Mononuclear cell (primary cell): ENCODE results near the gene LDLRAP1. TPM values are rescaled to one million over a fixed set of nuclear protein-coding genes. Genes with fewer than 3 reads are reported as not detected.

Source experiments
- H3K27me3 ChIP-seq: 2 replicates; pipeline ENCODE4 v1.6.0; 2011; ENCODE audit warnings: low read length, control low read depth; ENCODE audit not compliant: insufficient read depth
- H3K4me1 ChIP-seq: 2 replicates; pipeline ENCODE4 v1.5.1; 2011; ENCODE audit warnings: mild to moderate bottlenecking, low read length, control low read depth; ENCODE audit not compliant: insufficient read depth
- H3K4me3 ChIP-seq: 2 replicates; pipeline ENCODE4 v1.5.1; 2011; ENCODE audit warnings: mild to moderate bottlenecking, low read length, moderate library complexity
- H3K9me3 ChIP-seq: 2 replicates; pipeline ENCODE4 v1.5.1; 2011; ENCODE audit warnings: low read depth, mild to moderate bottlenecking, control low read depth, low read length
- total RNA-seq: library from RNA; depleted of rRNA; stranded (reverse); fragments of >200 nt; gene quantifications from one replicate; pipeline ENCODE4 v1.2.3, GENCODE V29; 2012

The LDLRAP1 gene
- total RNA-seq, 1 donor: 34.5 TPM

- Histone ChIP-seq H3K9me3 (no peaks in the 10 kb centered on the region), H3K4me1 (peaks cover 74% of the 10 kb centered on the region), H3K4me3 (no peak overlapping the region), H3K27me3 (no peaks in the 10 kb centered on the region)
Measured at GRCh38 chr1:25548601-25549000, 5.2 kb downstream of the LDLRAP1 start.

- no peaks in the 10 kb centered on the region for H3K27me3 ChIP-seq
- no peaks in the 10 kb centered on the region for H3K9me3 ChIP-seq
- H3K4me1 ChIP-seq: peaks cover 66% of the 10 kb centered on the region
- H3K4me3 ChIP-seq: no peak overlapping the region
Measured at GRCh38 chr1:25549273-25550154, 6.1 kb downstream of the LDLRAP1 start.

GRCh38 chr1:25550155-25550506 is 6.7 kb downstream of the LDLRAP1 start:
- no peak overlapping the region for H3K4me3 ChIP-seq
- no peaks in the 10 kb centered on the region for H3K9me3 ChIP-seq
- H3K4me1 ChIP-seq: peaks cover 65% of the 10 kb centered on the region
- H3K27me3 ChIP-seq: no peaks in the 10 kb centered on the region

- Histone ChIP-seq H3K27me3 (no peaks in the 10 kb centered on the region), H3K4me3 (no peak overlapping the region), H3K4me1 (peaks cover 66% of the 10 kb centered on the region), H3K9me3 (no peaks in the 10 kb centered on the region)
Measured at GRCh38 chr1:25550683-25551310, 7.4 kb downstream of the LDLRAP1 start.

GRCh38 chr1:25553749-25554429 is 10.5 kb downstream of the LDLRAP1 start:
- H3K9me3 ChIP-seq: no peaks in the 10 kb centered on the region
- no peak overlapping the region for H3K4me3 ChIP-seq
- H3K27me3 ChIP-seq: no peaks in the 10 kb centered on the region
- H3K4me1 ChIP-seq: peaks cover 81% of the 10 kb centered on the region

GRCh38 chr1:25554430-25554780 is 11.0 kb downstream of the LDLRAP1 start:
- Histone ChIP-seq H3K4me1 (peaks cover 81% of the 10 kb centered on the region), H3K27me3 (no peaks in the 10 kb centered on the region), H3K4me3 (no peak overlapping the region), H3K9me3 (no peaks in the 10 kb centered on the region)

- H3K4me3 ChIP-seq: no peak overlapping the region
- H3K27me3 ChIP-seq: no peaks in the 10 kb centered on the region
- H3K9me3 ChIP-seq: no peaks in the 10 kb centered on the region
- peaks cover 81% of the 10 kb centered on the region for H3K4me1 ChIP-seq
Measured at GRCh38 chr1:25554886-25555752, 11.7 kb downstream of the LDLRAP1 start.

GRCh38 chr1:25555753-25556092 is 12.3 kb downstream of the LDLRAP1 start:
- H3K9me3 ChIP-seq: no peaks in the 10 kb centered on the region
- H3K4me1 ChIP-seq: peaks cover 81% of the 10 kb centered on the region
- no peak overlapping the region for H3K4me3 ChIP-seq
- H3K27me3 ChIP-seq: no peaks in the 10 kb centered on the region

GRCh38 chr1:25556132-25556670 is 12.8 kb downstream of the LDLRAP1 start:
- Histone ChIP-seq H3K27me3 (no peaks in the 10 kb centered on the region), H3K9me3 (no peaks in the 10 kb centered on the region), H3K4me3 (no peak overlapping the region), H3K4me1 (peaks cover 81% of the 10 kb centered on the region)

GRCh38 chr1:25556791-25557476 is 13.5 kb downstream of the LDLRAP1 start:
- Histone ChIP-seq H3K27me3 (no peaks in the 10 kb centered on the region), H3K4me1 (peaks cover 81% of the 10 kb centered on the region), H3K4me3 (no peak overlapping the region), H3K9me3 (no peaks in the 10 kb centered on the region)

GRCh38 chr1:25557543-25557942 is 14.1 kb downstream of the LDLRAP1 start:
- Histone ChIP-seq H3K4me3 (no peak overlapping the region), H3K9me3 (no peaks in the 10 kb centered on the region), H3K4me1 (peaks cover 81% of the 10 kb centered on the region), H3K27me3 (no peaks in the 10 kb centered on the region)

- peaks cover 84% of the 10 kb centered on the region for H3K4me1 ChIP-seq
- no peaks in the 10 kb centered on the region for H3K27me3 ChIP-seq
- H3K4me3 ChIP-seq: no peak overlapping the region
- no peaks in the 10 kb centered on the region for H3K9me3 ChIP-seq
Measured at GRCh38 chr1:25559031-25559430, 15.6 kb downstream of the LDLRAP1 start.

GRCh38 chr1:25560001-25560400 is 16.6 kb downstream of the LDLRAP1 start:
- Histone ChIP-seq H3K9me3 (no peaks in the 10 kb centered on the region), H3K4me1 (peaks cover 86% of the 10 kb centered on the region), H3K27me3 (no peaks in the 10 kb centered on the region), H3K4me3 (no peak overlapping the region)

GRCh38 chr1:25560788-25561187 is 17.4 kb downstream of the LDLRAP1 start:
- Histone ChIP-seq H3K4me1 (peaks cover 84% of the 10 kb centered on the region), H3K27me3 (no peaks in the 10 kb centered on the region), H3K9me3 (no peaks in the 10 kb centered on the region), H3K4me3 (no peak overlapping the region)
